Gastrocnemius medialis (tissue), 4 donors: ENCODE results near the gene ASXL1. TPM values are rescaled to one million over a fixed set of nuclear protein-coding genes. Genes with fewer than 3 reads are reported as not detected.
"Not testable (repeated sequence)": the region's sequence is repeated elsewhere in the genome, so short reads cannot be mapped to it uniquely, and the experiment has no call there.

Source experiments
- ATAC-seq, 2 donors: fragments of 150-250 bp; one replicate each; pipeline ENCODE4 v1.9.1; 2016
- DNase-seq, 2 donors: peaks; one replicate each; pipeline ENCODE4 v3.0.0-alpha.2; 2019
- H3K27ac ChIP-seq, 4 donors: fragments of 200-600 bp; sonication (generic); 1 replicate in 1 of 4; 2 replicates in 3 of 4; pipeline ENCODE4 v1.5.1; 2016 to 2018; ENCODE audit warnings: mild to moderate bottlenecking in 2 of 4, moderate library complexity in 1 of 4
- H3K27me3 ChIP-seq, 3 donors: fragments of 200-600 bp; sonication (generic) in 2 of 3; 1 replicate in 1 of 3; 2 replicates in 2 of 3; pipeline versions ENCODE4 v1.5.1 to v1.6.0; 2016 to 2019; ENCODE audit warnings: mild to moderate bottlenecking in 1 of 3, moderate library complexity in 1 of 3
- H3K36me3 ChIP-seq, 2 donors: fragments of 200-600 bp; sonication (generic) in 1 of 2; one replicate each; pipeline ENCODE4 v1.5.1; 2017 to 2018
- H3K4me1 ChIP-seq, 2 donors: fragments of 200-600 bp; sonication (generic) in 1 of 2; one replicate each; pipeline ENCODE4 v1.5.1; 2016 to 2017; ENCODE audit warnings: mild to moderate bottlenecking in 2 of 2
- H3K4me3 ChIP-seq, 4 donors: fragments of 200-600 bp; sonication (generic) in 3 of 4; 1 replicate in 1 of 4; 2 replicates in 3 of 4; pipeline ENCODE4 v1.5.1; 2016 to 2019; ENCODE audit warnings: mild to moderate bottlenecking in 2 of 4
- H3K9me3 ChIP-seq, 3 donors: fragments of 200-600 bp; sonication (generic) in 2 of 3; 1 replicate in 1 of 3; 2 replicates in 2 of 3; pipeline ENCODE4 v1.5.1; 2016 to 2019
- POLR2A ChIP-seq, 2 donors: fragments of 450-650 bp; IDR thresholded peaks; one replicate each; pipeline ENCODE4 v1.6.1; 2017; ENCODE audit warnings: antibody characterized with exemption in 2 of 2, mild to moderate bottlenecking in 2 of 2, moderate library complexity in 2 of 2
- in situ Hi-C, 4 donors: fragments of 200-750 bp; cut with MboI; loops; one replicate each; pipeline versions ENCODE4 v1.15.0 to v1.8.0; 2017; ENCODE audit warnings: low sequenced_read_pairs in 4 of 4
- intact Hi-C: fragments of 100-400 bp; cut with DNase I; formaldehyde crosslinking; loops from one replicate; pipeline ENCODE4 v1.15.1; 2023; ENCODE audit warnings: low total_unique reads
- total RNA-seq, 4 donors: library from RNA; depleted of rRNA; stranded (reverse); fragments of >200 nt; gene quantifications; one replicate each; pipeline versions ENCODE4 v1.1.0 to v1.2.3, GENCODE V29; 2016
- TF ChIP-seq, protein P1 (sequence below), 5 experiments: fragments of 450-650 bp in 3 of 5; fragments of 200-600 bp in 2 of 5; sonication (generic) in 2 of 5; IDR thresholded peaks in 4 of 5; conservative IDR thresholded peaks in 1 of 5; 1 replicate in 4 of 5; 2 replicates in 1 of 5; pipeline ENCODE4 v1.5.1; 2016 to 2019; ENCODE audit warnings: antibody characterized with exemption in 5 of 5, mild to moderate bottlenecking in 3 of 5, moderate library complexity in 3 of 5

Gene ASXL1
- total RNA-seq, 4 donors from 2014 or later: 21.8 to 36.6 (median 28.4) TPM

DNA sequence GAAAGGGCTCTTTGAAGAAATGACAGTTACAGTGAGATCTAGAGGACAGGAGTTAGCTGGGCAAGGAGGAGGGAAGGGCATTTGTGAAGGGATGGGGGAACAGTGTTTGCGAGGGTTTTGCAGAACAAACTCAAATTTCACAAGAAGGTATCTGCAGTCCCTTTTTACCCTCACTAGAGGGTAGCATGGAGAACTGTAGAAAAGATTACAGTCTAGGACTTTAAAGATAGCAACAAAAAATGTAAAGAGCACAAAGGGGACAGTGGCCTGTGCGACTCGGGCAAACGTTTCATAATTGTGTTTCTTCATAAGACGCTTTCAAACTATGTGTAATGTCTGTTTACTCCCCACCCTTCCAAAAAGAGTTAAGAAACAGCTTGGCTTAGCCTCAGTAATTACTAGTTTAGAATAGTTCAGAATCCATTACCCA, 21.2 kb upstream of the ASXL1 start:
- Histone ChIP-seq H3K36me3 (peaks cover 0 to 1% of the 10 kb centered on the region in 2 donors), H3K4me3 (no peak overlapping the region), H3K27ac (no peak overlapping the region), H3K9me3 (no peaks in the 10 kb centered on the region), H3K4me1 (peaks cover 0 to 13% of the 10 kb centered on the region in 2 donors), H3K27me3 (no peaks in the 10 kb centered on the region)
- TF ChIP-seq POLR2A (IDR thresholded peaks at IDR 0.05): no peak
- TF ChIP-seq, protein P1, sequence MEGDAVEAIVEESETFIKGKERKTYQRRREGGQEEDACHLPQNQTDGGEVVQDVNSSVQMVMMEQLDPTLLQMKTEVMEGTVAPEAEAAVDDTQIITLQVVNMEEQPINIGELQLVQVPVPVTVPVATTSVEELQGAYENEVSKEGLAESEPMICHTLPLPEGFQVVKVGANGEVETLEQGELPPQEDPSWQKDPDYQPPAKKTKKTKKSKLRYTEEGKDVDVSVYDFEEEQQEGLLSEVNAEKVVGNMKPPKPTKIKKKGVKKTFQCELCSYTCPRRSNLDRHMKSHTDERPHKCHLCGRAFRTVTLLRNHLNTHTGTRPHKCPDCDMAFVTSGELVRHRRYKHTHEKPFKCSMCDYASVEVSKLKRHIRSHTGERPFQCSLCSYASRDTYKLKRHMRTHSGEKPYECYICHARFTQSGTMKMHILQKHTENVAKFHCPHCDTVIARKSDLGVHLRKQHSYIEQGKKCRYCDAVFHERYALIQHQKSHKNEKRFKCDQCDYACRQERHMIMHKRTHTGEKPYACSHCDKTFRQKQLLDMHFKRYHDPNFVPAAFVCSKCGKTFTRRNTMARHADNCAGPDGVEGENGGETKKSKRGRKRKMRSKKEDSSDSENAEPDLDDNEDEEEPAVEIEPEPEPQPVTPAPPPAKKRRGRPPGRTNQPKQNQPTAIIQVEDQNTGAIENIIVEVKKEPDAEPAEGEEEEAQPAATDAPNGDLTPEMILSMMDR (IDR thresholded peaks at IDR 0.05 in 4 of 5, conservative IDR thresholded peaks at IDR 0.05 in 1 of 5): peak in 4 of 5 experiments; percentile 12 to 53 (median 39)
- intact Hi-C loops (loop anchor here (2.0 to 10.0 kb wide), 3 partner anchors 120 to 318 kb away; no protein-coding TSS in a partner anchor), in situ Hi-C loops (no loop called here)
- DNase-seq (no peak), ATAC-seq (peak in 1 of 2 donors; percentile 33)

GRCh38 chr20:32337937-32338661, 20.0 kb upstream of the ASXL1 start:
- Histone ChIP-seq H3K9me3 (no peaks in the 10 kb centered on the region), H3K4me1 (peaks cover 0 to 13% of the 10 kb centered on the region in 2 donors), H3K27ac (no peak overlapping the region), H3K36me3 (no peaks in the 10 kb centered on the region), H3K27me3 (no peaks in the 10 kb centered on the region), H3K4me3 (no peak overlapping the region)
- intact Hi-C loops (loop anchor here (2.0 to 10.0 kb wide), 3 partner anchors 119 to 317 kb away; no protein-coding TSS in a partner anchor), in situ Hi-C loops (no loop called here)
- ATAC-seq: no peak
- no peak for TF ChIP-seq POLR2A (IDR thresholded peaks at IDR 0.05)
- TF ChIP-seq, protein P1 (IDR thresholded peaks at IDR 0.05 in 4 of 5, conservative IDR thresholded peaks at IDR 0.05 in 1 of 5): no peak
- no peak for DNase-seq

GRCh38 chr20:32338665-32339064, 19.5 kb upstream of the ASXL1 start:
- ATAC-seq: no peak
- TF ChIP-seq POLR2A (IDR thresholded peaks at IDR 0.05): no peak
- TF ChIP-seq, protein P1 (IDR thresholded peaks at IDR 0.05 in 4 of 5, conservative IDR thresholded peaks at IDR 0.05 in 1 of 5): no peak
- H3K9me3 ChIP-seq: no peaks in the 10 kb centered on the region
- H3K27me3 ChIP-seq: no peaks in the 10 kb centered on the region
- no peak overlapping the region for H3K27ac ChIP-seq
- H3K4me3 ChIP-seq: no peak overlapping the region
- no peak for DNase-seq
- no peaks in the 10 kb centered on the region for H3K36me3 ChIP-seq
- H3K4me1 ChIP-seq: peaks cover 0 to 13% of the 10 kb centered on the region in 2 donors
- in situ Hi-C loops: no loop called here
- intact Hi-C loops: loop anchor here (5.0 to 10.0 kb wide), 2 partner anchors 144 to 316 kb away; no protein-coding TSS in a partner anchor

DNA sequence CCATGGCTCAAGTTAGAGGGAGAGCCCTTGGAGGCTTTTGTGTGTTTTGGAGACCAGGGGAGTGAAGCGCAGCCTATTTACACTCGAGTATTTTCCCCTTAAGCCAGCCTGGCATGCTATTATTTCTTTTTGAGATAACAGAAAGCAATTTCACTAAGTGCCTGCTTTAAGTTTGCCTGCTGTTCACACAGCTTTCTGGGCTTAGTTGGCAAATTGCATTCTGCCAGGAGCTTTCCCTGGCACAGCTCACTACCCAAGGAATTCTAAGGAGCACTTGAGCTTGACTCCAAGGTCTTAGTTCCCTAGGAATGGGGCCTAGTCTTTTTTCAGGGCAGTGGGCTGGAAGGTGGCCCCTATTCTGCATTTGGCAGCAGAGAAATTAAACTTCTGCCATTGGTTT, 19.0 kb upstream of the ASXL1 start:
- H3K4me1 ChIP-seq: peaks cover 0 to 10% of the 10 kb centered on the region in 2 donors
- H3K9me3 ChIP-seq: no peaks in the 10 kb centered on the region
- H3K36me3 ChIP-seq: no peaks in the 10 kb centered on the region
- in situ Hi-C loops: no loop called here
- no peak overlapping the region for H3K27ac ChIP-seq
- intact Hi-C loops: loop anchor here (5.0 to 10.0 kb wide), 2 partner anchors 143 to 316 kb away; no protein-coding TSS in a partner anchor
- TF ChIP-seq, protein P1 (IDR thresholded peaks at IDR 0.05 in 4 of 5, conservative IDR thresholded peaks at IDR 0.05 in 1 of 5): no peak
- TF ChIP-seq POLR2A (IDR thresholded peaks at IDR 0.05): no peak
- no peaks in the 10 kb centered on the region for H3K27me3 ChIP-seq
- DNase-seq (no peak), ATAC-seq (no peak)
- H3K4me3 ChIP-seq: no peak overlapping the region

DNA sequence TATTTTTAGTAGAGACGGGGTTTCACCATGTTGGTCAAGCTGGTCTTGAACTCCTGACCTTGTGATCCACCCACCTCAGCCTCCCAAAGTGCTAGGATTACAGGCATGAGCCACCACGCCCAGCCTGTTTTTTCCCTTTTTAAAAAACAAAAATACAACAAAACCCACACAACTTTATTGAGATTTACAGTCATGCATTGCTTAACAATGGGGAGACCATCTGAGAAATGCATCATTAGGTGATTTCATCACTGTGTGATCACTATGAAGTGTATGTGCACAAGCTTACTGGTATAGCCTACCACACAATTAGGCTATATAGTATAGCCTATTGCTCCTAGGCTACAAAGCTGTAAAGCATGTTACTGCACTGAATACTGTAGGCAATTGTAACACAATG, 17.1 kb upstream of the ASXL1 start:
- in situ Hi-C loops, intact Hi-C loops, H3K4me3 ChIP-seq, H3K27me3 ChIP-seq, DNase-seq, ATAC-seq, H3K27ac ChIP-seq, H3K4me1 ChIP-seq, H3K9me3 ChIP-seq, H3K36me3 ChIP-seq: not testable (repeated sequence)
